Right forelimb (tissue), 1 donor: ENCODE results near the gene OTUD5.

Source experiments
- DNase-seq: peaks from one replicate; pipeline ENCODE4 v3.0.0-alpha.2; 2018

OTUD5 gene

DNA sequence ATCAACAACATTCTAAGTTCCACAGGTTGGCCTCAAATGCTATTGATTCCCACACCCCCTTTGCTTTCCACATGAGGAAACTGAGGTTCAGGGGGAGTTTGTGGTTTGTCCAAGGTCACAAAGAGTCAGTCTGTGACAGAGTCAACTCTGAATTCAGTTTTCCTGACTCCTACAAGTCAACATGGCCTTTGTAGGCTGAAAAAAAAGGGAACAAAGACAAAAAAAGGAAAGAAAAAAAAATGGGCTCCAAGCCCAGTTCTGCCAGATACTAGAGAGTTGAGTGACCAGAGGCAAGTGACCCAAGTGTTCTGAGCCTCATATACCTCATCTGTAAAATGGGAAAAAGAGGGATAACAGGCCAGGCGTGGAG is 22.1 kb downstream of the OTUD5 start:
- no peak for DNase-seq

DNA sequence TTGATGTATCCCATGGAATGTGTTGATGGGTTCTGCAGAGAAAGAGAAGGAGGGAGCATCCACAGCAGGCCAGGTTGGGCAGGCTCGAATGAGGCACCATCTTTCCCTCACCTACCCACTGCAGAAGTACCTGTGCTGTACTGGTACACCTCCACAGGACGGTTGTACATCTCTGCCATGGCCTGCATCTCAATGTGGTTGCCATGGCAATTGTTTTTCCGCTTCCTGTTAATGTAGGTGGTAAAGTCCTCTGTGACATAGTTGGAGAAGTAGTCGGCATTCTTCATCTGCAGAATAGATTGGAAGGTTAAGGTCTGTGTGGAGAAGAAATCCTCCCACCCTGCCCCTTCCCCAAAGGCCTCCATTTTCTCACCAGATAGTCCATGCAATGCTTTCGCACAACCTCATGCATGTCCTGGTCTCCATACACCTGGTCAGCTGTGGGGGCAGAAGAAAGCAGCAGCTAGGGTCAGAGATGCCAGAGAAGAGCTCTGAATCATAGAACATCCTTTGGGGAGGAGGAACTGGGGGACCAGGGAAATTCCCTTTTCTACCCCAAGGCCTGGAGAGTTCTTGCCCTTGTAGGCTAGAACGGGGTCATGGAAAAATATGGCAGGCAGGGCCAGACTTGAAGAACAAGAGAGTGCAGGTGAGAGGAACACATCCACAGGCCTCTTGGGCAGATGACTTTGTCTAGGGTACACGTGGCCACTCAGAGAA is 22.7 kb downstream of the OTUD5 start:
- DNase-seq: no peak

DNA sequence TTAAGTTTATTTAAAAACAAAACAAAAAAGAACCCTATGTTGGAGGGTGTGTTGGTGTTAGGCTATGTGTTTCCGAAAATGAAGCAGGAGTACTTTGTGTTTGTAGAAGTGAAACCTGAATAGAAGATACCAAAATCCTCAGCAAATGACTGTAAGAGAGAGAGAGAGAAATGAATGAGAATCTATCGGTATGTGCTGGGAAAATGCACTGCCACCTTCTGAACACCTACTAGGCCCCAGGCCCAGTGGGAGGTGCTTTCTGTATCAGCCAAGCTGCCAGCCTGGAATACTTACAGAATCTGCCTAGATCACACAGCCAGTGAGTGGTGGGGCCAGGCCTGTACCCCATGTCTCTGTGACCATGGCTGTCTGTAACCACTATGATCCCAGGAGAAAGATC is 23.6 kb downstream of the OTUD5 start:
- no peak for DNase-seq

DNA sequence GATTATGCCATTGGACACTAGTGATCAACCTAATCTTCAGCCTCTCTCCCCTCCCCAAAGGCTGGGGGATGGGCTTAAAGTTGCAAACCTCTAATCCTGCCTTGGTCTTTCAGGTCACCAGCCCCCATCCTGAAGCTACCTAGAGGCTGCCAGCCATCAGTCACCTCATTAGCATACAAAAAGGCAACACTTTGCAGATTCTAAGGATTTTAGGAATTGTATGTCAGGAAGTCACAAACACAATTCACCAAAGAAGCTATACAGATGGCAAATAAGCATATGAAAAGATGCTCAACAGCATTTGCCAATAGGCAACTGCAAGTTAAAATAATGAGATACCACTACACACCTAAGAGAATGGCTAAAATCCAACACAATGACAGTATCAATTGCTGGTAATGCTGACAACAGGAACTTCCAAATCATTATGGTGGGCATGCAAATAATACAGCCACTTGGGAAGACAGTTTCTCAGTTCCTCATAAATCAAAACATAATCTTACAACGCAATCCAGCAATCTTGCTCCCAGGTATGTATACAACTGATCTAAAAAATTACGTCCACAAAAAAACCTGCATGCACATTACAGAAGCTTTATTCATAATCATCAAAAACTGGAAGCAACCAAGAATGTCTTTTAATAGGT is 29.5 kb downstream of the OTUD5 start:
- DNase-seq: no peak

DNA sequence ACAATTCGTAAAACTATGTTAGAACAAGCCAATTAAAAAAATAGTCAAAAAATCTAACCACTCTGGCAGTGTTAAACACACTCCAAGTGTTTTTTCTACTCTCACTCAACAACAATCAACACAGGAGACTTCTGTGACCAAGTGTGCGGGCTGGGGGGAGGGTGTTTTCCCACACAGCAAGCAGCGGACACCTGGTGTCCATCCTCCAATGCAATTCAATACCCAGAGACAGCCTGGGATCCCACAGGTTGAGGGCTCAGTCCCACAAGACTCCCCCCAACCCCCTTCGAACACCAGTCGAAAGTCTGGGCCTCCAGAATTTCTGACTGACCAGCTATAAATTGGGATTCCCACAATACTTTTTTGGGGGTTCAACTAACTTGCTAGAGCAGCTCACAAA is 30.3 kb downstream of the OTUD5 start:
- DNase-seq: no peak

DNA sequence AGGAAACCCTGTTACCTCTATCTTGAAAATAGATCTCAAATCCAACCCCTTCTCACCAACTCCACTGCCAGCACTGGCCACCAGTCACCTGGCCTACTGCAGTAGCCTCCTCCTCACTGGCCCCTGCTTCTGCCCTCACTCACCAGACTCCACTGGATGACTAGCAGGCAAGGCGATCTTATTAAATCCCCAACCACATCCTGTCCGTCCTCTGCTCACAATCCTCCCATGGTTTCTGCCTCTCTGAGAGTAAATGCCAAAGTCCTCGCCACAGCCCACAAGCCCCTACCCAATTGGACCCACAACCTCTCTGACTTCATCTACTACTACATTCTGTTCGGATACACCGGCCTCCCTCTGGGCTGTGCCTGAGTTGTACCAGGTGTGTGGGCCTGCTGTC is 33.1 kb downstream of the OTUD5 start:
- no peak for DNase-seq

DNA sequence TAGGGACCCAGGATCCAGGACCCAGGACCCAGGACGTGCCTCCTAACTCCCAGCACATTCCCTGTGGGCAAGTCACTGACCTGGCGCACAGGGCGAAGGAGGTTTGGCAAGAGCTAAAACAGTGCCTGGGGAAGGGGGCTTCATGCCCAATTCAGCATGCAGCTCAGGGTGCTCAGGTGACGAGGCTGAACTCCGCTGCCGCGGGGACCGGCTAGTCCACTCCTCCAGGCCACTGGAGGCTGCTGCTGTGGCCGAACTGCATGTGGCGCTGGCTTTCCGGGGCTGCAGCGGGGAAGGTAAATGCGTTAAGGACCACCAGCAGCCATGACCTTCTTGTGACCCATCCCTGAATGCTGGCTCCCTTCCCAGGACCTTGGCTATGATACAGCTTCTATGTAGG is 33.6 kb downstream of the OTUD5 start:
- DNase-seq: no peak

DNA sequence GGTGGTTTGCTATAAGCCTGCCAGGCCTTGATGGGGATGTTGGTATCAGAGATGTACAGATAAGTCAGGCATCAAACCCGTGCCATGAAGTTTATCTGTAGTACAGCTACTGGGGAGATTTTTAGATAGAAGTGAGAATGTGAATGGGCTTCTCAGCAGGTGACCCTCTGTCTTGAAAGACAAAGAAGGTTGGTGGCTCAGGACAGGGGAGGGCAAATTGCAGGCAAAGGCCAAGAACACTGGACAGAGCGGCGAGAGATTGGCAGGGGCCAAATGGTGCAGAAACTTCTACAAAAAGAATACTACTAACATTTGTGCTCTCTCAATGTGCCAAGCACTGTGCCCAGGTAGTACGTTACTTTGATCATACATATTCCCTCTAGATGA is 36.7 kb downstream of the OTUD5 start:
- peak; percentile 2 for DNase-seq

DNA sequence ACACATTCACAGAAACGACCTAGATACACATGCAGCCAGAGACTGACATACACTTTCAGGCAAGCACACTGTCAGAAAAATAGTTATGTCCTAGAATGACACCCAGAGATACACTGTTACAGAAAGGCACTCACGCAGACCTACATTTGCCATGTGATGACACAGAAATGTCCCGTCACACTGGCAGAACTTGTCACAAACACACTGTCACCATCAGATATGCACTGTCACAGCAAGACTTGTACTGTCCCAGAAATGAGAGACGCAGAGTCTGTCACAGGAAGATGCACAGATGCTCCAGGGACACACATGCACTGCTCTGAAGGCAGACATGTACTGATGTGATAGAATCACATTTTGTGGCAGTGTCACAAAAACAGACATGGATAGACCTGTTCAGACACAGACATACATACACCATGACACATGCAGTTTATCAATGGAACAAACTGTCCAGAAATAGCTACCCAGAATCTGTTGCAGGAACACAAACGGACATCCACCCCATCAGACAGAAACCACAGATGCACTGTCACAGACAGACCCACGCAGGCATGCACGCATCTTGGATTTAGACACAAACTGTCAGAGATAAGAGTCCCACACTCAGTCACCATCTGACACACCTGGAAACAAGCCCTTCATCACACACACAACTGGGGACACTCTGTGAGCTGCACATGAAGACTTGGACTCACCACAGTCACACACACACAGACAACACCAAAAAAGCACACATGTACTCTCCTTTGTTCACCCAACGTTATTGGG is 37.3 kb downstream of the OTUD5 start:
- DNase-seq: peak; percentile 13

DNA sequence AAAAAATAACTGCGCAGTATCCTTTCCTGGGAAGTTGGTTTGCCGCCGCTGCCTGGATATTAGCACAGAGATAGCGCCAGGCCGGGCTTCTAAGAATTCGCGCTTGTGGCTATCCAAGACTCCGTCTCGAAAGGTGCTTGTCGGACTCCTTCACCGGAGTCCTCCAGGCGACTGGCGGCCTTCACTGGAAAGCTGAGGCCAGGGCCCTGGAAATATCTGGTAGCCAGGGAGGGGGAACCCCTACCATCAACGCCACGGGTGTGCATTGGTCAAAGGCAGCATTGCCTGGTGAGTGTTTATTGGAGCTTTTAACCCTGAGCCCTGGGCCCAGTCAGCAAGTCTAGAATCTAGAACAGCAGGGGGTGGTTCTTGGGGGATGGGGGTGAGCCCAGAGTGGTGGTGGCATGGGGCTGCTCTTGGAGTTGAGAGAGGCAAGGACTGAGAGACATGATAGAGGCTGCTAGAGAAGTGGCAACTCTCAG is 38.0 kb downstream of the OTUD5 start:
- no peak for DNase-seq

DNA sequence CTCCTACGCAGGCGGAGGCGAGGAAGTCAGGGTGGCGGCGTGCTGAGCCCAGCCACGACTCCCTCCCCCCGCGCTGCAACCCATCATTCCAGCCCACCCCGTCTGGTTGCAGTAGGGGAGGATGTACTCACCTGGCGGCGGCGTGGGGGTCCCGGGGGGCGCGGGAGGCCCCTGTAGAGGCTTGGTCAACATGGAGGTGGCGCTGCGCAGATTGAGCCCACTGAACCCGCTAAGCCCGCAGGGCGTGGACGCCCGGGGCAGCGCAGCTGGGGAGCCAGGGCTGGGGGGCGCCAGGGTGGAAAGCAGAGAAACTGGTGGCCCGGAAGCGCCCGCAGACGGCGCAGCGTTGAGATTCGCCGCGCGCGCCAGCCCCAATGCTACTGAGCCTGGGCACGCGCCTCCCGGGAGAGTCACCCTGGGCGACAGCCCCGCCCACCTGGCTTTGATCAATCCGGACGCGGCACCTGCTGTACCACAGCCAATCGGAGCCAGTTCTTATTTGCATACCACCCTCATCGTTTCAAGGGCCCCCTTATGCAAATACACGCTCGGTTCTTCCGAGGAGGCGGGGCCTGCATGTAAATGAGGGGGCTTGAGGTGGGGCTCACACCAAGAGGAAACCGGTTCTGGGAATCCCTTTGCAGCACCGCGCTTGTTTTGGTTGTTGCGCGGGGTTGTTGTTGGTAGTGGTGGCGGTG is 38.6 kb downstream of the OTUD5 start, which contains the start of gene PIM2:
Gene PIM2, minus strand, starts transcription at position 382 of the 698 bp plus-strand sequence. Its CDS starts 190 bp downstream, at position 192.
- DNase-seq: peak; percentile 71

DNA sequence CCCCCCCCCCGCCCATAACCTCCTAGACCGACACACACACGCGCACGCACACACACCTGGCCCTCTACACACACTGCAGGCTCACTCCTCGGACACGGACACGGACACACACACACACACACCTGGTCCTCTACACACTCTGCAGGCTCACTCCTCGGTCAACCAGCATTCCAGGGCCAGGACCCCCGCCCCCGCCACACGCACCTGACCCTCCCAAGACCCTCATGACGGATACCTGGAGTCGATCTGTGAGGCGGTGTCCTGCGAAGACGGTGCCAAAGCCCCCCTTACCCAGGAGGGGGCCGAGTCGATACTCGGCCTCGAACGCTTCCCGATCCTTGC is 39.1 kb downstream of the OTUD5 start:
- no peak for DNase-seq

DNA sequence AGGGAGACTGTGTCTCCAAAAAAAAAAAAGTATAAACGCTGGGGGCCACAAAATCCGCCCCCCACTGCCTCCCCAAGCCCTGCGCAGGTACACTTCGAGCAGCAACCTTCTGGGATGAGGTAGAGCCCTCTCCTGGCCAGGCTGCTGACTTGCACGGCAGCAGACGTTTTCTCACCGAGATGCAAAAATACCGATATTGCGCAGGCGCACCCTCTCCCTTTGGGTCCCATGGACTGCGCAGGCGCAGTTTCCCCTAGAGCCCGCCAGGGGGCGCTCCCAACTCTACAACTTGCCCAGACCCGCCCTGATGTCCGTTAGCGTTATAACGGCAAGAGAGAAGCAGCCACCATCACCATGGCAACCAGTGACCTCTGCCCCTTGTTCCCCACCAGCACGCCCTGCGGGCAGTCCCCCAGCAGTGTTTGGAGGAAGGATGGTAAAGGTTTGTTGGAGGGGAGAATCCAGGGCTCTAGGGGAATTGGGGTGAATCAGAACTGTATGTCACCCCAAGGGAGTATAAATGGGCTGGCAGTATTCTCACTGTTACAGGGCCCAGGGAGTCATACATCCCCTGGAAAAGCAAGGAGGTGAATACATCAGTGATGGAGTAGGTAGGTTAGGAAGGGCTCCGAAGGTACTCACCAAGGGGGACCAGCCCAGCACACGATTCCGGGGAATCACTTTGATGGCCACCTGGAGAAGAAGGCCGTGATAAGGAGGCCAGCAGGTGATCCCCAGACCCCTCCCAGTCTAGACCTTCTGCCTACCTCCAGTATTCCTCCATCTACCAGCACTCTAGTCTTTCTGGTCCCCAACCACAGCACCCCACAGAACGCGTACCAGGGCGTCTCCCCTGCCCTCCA is 40.0 kb downstream of the OTUD5 start:
- DNase-seq: peak; percentile 83

DNA sequence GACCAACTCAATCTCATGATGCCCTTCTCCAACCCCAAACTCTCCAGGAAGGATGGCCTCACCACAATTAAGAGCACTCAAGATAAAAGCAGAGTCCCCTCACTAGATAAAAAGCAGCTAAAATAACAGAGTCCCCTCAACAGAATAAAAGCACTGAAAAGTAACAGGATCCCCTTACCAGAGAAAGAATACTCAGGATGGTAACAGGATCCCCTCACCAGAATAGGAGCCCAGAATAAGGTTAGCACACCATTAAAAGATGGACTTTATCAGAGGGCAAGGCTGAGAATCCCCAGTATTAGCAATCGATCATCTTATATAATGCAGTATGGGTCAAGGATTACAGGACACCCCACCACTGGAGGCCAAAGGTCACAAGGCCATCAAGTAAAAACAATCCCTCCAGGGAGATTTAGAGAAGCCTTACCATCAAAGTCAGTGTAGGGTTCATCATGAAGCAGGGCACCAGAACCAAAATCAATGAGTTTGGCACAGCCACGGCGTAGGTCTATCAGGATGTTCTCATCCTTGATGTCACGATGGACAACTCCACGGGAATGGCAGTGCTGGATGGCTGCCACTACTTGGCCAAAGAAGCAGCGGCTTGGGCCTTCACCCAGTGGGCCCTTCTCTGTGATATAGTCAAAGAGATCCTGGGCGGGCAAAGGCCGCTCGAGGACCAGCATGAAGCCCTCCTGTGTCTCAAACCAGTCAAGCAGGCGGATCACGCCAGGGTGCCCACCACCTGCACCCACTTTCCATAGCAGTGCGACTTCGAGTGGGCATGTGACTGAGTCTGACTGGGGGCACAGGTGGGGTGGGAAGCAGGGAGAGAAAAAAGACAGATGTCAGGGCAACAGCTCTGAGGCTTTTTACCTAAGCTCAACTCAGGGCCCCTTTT is 42.6 kb downstream of the OTUD5 start:
- DNase-seq: no peak

DNA sequence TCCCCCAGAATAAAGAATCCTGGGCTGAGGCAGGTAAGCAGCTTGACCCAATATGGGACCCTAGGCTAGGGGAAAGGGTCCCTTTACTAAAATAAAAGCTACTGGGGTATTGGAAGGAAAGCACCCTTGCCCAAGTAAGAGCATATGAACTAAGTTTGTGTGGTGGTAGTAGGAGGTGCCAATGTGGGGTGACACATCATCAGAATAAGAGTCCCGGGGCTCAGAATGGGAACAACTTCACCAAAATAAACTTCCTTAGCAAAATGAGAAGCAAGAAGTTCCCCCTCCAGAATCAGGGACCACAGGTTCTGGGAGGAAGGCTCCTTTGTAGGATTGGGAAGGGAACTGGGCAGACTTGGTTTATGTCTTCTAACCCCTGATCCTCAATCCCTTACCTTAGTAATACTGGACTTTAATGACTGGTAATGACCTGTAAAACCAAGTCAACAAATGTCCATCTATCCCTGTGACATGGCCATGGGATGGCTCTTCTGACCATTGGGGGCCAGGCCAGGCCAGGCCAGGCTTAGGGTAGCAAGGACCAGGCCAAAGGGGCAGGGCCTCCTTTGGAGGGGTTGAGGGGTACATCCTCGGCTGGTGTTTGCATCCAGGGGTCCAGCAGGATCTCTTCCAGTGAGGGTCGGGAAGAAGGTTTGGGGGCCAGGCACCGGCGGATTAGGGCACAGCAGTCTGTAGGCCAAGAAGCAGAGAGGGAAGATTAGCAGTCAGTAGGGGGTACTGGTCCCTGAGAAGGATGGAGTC is 43.6 kb downstream of the OTUD5 start:
- no peak for DNase-seq

DNA sequence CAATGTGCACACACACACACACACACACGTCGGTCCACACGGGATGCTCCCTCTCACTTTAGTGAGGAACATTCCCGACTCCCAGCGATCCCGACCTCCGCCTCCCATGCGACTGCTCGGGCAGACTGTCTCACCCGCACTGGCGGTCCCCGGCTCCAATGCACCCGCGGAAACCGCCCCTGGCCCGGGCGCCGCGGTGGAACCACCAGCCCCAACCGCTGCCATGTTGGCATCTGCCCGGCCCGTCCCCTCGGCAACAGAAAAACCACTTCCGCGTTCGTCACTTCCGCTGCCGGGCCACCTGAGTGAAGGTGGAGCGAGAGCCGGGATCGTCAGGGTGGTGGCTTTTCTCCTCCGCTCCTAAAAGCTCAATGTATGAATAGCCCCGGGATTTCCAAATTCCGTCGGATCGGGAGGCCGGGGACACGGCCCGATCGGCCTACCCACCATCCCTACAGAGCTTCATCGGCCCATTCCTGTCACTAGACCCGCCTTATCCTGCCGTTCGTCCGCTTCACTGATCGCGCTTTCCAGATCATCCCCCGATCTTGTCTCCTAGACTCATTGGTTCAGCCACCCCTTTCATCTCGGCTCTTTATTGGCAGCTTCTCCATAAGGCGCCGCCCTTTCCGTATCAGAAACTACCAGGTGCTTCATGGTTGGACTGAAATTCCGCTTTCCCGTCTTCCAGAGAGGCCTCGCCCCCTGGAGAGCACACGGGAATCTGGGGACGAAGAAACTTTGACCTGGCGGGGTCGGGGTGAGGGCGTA is 45.8 kb downstream of the OTUD5 start, which contains the start of gene SLC35A2:
Gene SLC35A2, minus strand, starts transcription at position 235 of the 771 bp plus-strand sequence. Its CDS starts 10 bp downstream, at position 225.
- DNase-seq: peak; percentile 88

DNA sequence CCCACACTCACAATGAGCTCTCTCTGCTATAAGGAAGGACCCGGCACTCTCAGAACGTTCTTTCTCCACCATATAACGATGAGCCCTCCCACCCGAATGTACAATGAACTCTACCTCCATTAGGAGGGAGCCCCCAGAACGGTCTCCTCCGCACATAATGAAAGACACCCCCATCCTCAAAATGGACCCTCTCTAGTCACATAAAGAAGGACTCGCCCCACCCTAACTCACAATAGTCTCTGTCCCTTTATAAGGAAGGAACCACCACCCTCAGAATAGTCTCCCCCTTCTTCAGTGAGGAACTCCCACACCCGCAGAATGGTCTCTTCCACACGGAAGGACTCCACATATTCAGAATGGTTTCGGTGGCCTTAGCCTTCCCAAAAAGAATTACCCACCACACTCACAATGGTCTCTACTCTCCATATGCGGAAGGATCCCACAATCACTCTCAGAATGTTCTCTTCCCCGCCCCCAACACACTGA is 46.4 kb downstream of the OTUD5 start:
- no peak for DNase-seq

DNA sequence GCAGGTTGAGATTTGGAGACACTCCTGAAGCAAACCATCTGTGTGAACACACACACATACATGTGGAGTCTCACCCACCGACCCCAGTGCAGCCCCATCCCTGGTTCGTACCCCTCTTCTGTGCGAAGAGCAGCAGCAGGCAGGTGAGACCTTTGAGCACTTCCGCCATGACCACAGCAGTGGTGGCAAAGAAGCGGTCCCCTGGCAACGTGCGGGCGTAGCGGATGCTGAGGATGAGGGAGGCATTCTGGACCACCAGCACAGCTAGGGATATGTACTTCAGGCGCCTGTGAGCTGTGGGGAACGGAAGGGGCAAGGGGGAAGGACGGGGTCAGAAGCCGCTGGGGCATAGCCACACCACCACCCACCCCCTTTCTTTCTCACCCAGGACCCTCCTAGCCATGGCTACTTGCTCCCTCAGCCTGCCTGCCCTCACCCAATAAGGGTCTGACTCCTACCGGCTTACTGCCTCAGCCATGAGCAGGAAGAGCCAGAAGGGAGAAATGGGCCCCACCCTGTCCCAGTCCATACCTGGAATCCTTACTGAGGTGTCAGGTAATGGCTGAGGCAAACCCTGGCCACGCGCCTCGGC is 47.6 kb downstream of the OTUD5 start:
- DNase-seq: peak; percentile 4

DNA sequence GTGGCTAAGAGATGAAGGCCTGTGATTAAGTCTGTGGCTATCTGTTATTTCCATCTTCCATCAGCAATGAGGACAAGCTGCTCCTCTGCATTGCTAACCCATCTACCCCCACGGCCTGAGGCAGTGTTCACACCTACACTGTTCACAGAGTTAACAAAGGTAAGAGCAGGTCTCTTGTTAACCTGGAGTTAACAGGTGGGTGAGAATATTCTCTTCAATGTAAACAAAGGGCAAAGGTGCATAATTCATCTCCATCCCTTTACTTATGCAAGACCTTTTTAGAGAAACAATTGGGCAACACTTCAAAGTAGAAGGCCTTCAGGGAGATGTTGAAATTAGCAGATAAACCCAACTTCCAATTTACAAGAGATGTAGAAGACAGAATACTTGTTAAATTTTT is 48.8 kb downstream of the OTUD5 start:
- DNase-seq: no peak
